Right lobe of liver (tissue), 4 donors: ENCODE measurements around the gene ZNF691.

Source experiments
- CTCF ChIP-seq, 4 donors: fragments of 200-600 bp in 3 of 4; fragments of 450-650 bp in 1 of 4; IDR thresholded peaks; one replicate each; pipeline versions ENCODE4 v1.5.1 to v1.8.0; 2016 to 2022; ENCODE audit warnings: antibody characterized with exemption in 4 of 4, mild to moderate bottlenecking in 2 of 4
- POLR2A ChIP-seq: fragments of 450-650 bp; IDR thresholded peaks from one replicate; pipeline ENCODE4 v1.6.1; 2017; ENCODE audit warnings: antibody characterized with exemption, mild to moderate bottlenecking
- donor health status: DM: no; HTN: no; CAD: no.
- donor health status: DM: no; HTN: no; CAD: no.
- donor health status: DM: no; HTN: yes; CAD: no.

- TF ChIP-seq CTCF (IDR thresholded peaks at IDR 0.05) (no peak), POLR2A (no peak)
Observed at GRCh38 chr1:42821690-42822089, 24.7 kb upstream of the ZNF691 start.
